Activated naive CD8-positive, alpha-beta T cell treated with anti-CD3 and anti-CD28 coated beads, Interleukin-2, amount 10 ng/mL, durations not matched to agents 7 days and 5 days (primary cell): ENCODE results near the gene MRPL27. TPM values are rescaled to one million over a fixed set of nuclear protein-coding genes. Genes with fewer than 3 reads are reported as not detected.
"Not testable (repeated sequence)": the region's sequence is repeated elsewhere in the genome, so short reads cannot be mapped to it uniquely, and the experiment has no call there.

Source experiments
- ATAC-seq: fragments of 150-1000 bp; cut with Tn5 transposase; one replicate; pipeline ENCODE4 v1.10.0; 2021; ENCODE audit warnings: low read depth, moderate library complexity
- POLR2A ChIA-PET: fragments of 350-600 bp; sonication (Branson Sonifier 250); formaldehyde crosslinking; loops from one replicate; lab custom pipeline; 2021; ENCODE audit warnings: antibody characterized with exemption; lab: Charles Lee
- DNase-seq: peaks from one replicate; pipeline ENCODE4 v3.0.0; 2021
- H3K27ac Mint-ChIP-seq: one replicate; pipeline ENCODE4 v1.8.0; 2022; ENCODE audit warnings: mild to moderate bottlenecking, mixed read lengths
- H3K27me3 Mint-ChIP-seq: one replicate; pipeline ENCODE4 v1.8.0; 2022; ENCODE audit warnings: mild to moderate bottlenecking, moderate library complexity, mixed read lengths
- H3K36me3 Mint-ChIP-seq: one replicate; pipeline ENCODE4 v1.8.0; 2021; ENCODE audit warnings: mild to moderate bottlenecking, mixed read lengths
- H3K4me1 Mint-ChIP-seq: one replicate; pipeline ENCODE4 v1.8.0; 2021; ENCODE audit warnings: mixed read lengths
- H3K4me3 Mint-ChIP-seq: one replicate; pipeline ENCODE4 v1.8.0; 2022; ENCODE audit warnings: mild to moderate bottlenecking, moderate library complexity, mixed read lengths
- H3K9me3 Mint-ChIP-seq: one replicate; pipeline ENCODE4 v1.8.0; 2021; ENCODE audit warnings: mixed read lengths
- total RNA-seq, 2 experiments: library from RNA; stranded (reverse); gene quantifications; one replicate each; pipeline ENCODE4 v1.2.3, GENCODE V29; 2021

The MRPL27 gene
- 10 to 100 TPM; 49.6 to 51.0 TPM for total RNA-seq

DNA sequence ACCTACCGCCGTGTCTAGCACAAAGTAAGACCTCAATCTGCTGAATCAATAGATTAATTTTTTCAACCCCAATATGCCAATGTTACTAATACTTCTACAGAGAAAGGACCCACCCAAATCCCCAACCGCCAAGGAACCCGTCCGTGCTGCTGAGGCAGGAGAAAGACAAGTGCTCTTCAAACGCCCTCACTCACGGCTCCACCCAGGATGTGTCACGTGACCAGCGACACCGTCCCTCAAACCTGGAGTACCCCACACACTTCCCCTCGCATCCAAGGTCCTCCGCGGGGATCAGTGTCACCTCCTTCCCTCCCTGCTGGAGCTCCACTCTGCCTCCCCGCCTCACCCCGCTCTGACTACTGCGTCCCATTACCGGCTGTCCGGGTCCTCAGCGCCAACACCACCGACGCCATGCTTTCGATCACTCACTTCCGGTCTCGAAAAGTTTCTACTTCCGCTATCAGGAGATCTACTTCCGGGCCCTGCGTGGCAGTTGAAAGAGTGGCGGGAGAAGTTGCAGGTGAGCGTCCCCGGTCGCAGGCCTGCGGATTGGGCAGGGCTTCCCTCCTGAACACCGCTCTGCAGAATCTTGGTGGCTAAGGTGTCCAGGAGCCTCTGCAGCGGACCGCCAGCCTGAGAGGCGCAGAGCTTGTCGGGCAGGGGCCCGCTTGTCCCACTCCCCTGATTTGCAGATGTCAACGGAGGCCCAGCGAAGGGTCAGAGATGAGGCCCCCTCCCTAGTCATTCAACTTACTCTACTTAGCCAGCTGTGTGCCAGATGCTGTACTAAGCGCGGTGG, at the start of gene MRPL27, which contains the start of gene EME1:
TSS of gene MRPL27 (minus strand) at position 427 of the 799 bp plus-strand sequence. CDS start at position 413, 14 bp downstream.
TSS of gene EME1 (plus strand) at position 472 of the 799 bp plus-strand sequence. CDS start 1,980 bp downstream, outside the sequence.
- H3K4me1 Mint-ChIP-seq: peaks cover 21% of the 10 kb centered on the region
- H3K27ac Mint-ChIP-seq: peak within 1 kb of the TSS; percentile 100
- DNase-seq (peak; percentile 88), ATAC-seq (peak; percentile 88)
- peak within 1 kb of the TSS; percentile 98 for H3K4me3 Mint-ChIP-seq
- POLR2A ChIA-PET: interaction anchor here (0.6 to 4.7 kb wide), 7 partner anchors 8 to 53 kb away, joined by 4 to 39 read pairs (median 8); partner anchors contain the start of genes ACSF2, LRRC59 and XYLT2
- H3K36me3 Mint-ChIP-seq: peaks cover 12% of the 10 kb centered on the region
- no peaks in the 10 kb centered on the region for H3K9me3 Mint-ChIP-seq
- no peaks in the 10 kb centered on the region for H3K27me3 Mint-ChIP-seq

DNA sequence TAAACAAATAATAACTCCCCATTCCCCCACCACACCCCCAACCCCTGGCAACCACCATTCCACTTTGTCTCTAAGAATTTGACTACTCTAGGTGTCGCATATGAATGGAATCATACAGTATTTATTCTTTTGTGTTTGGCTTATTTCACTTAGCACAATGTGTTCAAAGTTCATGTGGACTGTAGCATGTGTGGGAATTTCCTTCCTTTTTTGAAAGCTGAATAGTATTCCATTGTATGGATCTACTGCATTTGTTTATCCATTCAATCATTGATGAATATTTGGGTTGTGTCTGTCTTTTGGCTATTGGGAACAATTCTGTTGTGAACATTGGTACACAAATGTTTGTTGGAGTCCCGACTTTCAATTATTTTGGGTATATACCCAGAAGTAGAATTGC, 49.8 kb upstream of the MRPL27 start:
- POLR2A ChIA-PET: interaction anchor here (2.1 kb wide), 1 partner anchor 8 kb away, joined by 7 read pairs; no protein-coding TSS in a partner anchor
- Mint-ChIP-seq H3K36me3 (peaks cover 5% of the 10 kb centered on the region), H3K27ac (no peak overlapping the region), H3K4me3 (no peak overlapping the region), H3K9me3 (peaks cover 5% of the 10 kb centered on the region), H3K4me1 (peaks cover 29% of the 10 kb centered on the region), H3K27me3 (peaks cover 2% of the 10 kb centered on the region)
- ATAC-seq (no peak), DNase-seq (no peak)

DNA sequence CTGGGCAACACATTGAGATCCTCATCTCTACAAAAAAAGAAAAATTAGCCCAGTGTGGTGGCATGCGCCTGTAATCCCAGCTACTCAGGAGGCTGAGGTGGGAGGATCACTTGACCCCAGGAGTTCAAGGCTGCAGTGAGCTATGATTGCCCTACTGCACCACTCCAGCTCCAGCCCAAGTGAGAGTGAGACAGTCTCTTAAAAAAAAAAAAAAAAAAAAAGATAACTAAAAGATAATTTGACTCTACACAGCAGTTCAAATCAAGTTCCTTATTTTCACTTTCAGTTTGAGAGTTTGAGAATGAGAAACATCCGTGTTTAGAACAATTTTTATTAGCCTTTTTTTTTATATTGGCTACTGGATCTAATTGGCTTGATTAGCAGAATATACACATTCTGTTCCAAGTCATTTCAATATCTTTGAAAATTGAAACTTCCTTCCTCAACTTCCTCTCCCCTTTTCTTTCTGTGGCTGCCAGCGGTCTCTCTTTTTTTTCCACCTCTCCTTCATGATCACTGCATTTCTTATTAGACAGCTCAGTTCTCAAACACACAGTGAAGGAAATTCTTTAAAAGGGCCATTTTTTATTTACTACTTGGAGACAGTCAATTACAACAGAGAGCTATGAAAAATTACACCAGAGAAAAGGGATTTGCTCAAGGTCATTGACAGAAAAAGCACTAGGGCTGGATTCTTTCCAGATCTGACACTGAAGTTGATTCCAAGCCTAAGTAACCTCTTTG, 48.5 kb upstream of the MRPL27 start:
- peak; percentile 35 for DNase-seq
- POLR2A ChIA-PET: interaction anchor here (0.6 to 2.1 kb wide), 6 partner anchors 9 to 252 kb away, joined by 3 to 7 read pairs (median 6); partner anchors contain the start of gene LRRC59

DNA sequence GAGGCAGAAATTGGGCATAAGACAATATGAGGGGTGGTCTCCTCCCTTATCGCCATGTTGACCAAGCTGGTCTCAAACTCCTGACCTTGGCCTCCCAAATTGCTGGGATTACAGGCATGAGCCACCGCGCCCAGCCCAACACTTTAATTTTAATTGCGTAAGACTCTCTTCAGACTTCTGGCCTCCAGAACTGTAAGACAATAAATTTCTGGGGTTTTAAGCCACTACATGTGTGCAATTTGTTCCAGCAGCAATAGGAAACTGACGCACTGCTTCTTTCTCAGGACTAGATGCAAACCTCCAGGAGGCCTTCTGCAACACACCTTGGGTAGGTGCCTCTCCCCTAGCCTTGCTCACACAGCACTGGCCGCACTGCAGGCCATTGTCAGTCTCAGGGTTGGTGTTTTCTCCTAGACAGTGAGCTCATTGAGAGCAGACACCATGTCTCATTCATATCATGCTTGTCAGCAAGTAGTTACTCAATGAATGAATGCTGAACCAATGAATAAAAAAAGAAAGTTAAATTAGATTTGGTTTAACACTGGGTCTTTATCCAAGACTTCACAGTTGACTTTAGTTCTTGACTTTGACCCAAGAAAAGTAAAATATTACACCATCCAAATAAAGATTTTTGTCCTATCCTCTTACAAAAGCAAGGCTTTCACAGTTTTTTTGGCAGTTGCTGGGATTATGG, 47.6 kb upstream of the MRPL27 start:
- Mint-ChIP-seq H3K27me3 (peaks cover 7% of the 10 kb centered on the region), H3K9me3 (peaks cover 5% of the 10 kb centered on the region), H3K36me3 (peaks cover 3% of the 10 kb centered on the region), H3K27ac (peak overlapping the region; percentile 86), H3K4me3 (peak overlapping the region; percentile 71), H3K4me1 (peaks cover 17% of the 10 kb centered on the region)
- DNase-seq (no peak), ATAC-seq (no peak)
- POLR2A ChIA-PET: interaction anchor here (0.6 to 2.1 kb wide), 4 partner anchors 10 to 47 kb away, joined by 3 to 7 read pairs (median 5); partner anchors contain the start of gene LRRC59

More for the DNA sequence above, 48.5 kb upstream of the MRPL27 start:
- H3K27ac Mint-ChIP-seq: peak overlapping the region; percentile 86
- H3K4me1 Mint-ChIP-seq: peaks cover 18% of the 10 kb centered on the region
- H3K36me3 Mint-ChIP-seq: peaks cover 3% of the 10 kb centered on the region
- ATAC-seq: no peak
- peaks cover 7% of the 10 kb centered on the region for H3K27me3 Mint-ChIP-seq
- peaks cover 5% of the 10 kb centered on the region for H3K9me3 Mint-ChIP-seq
- H3K4me3 Mint-ChIP-seq: peak overlapping the region; percentile 71

DNA sequence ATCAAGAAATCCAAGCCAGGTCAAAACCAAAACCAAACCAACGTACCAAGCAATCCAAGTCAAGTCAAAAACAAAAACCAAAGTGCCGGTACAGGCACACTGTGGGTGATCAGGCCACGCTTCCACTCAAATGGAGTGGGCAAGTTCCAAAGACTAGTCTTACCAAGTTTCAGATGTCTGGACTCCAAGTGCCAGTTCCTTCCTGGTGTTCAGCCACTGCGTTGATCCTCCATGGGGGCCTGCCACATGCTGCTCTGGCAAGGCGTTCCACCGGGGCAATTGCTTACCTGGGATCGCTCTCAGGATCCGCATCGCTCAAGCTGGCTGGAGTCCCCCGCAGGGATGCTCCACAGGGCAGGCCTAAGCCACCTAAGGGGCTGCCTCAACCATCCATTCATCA, 46.6 kb upstream of the MRPL27 start:
- H3K27me3 Mint-ChIP-seq, H3K36me3 Mint-ChIP-seq, DNase-seq, ATAC-seq, POLR2A ChIA-PET, H3K4me3 Mint-ChIP-seq, H3K9me3 Mint-ChIP-seq: not testable (repeated sequence)
- Mint-ChIP-seq H3K4me1 (peaks cover 11% of the 10 kb centered on the region), H3K27ac (peak overlapping the region; percentile 6)

DNA sequence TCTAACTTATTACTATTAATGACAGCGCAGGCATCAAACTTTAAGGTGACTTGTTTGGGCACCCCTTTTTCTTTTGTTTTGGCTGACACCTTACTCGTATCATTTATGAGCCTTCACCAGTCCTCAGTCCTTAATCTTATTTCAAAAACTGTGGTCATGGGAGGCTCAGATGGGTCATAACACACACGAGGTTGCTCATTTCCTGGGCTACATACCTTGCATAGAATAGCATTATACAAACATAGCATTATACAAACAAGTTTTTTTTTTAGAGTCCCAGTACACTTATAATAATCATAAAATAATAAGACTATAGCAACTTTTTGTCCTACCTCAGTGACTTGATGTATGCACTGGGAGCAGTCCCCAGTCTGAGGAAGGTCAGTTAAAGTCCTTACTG, 41.8 kb upstream of the MRPL27 start:
- Mint-ChIP-seq H3K4me3 (no peak overlapping the region), H3K27me3 (peaks cover 26% of the 10 kb centered on the region), H3K4me1 (no peaks in the 10 kb centered on the region), H3K27ac (no peak overlapping the region), H3K36me3 (peaks cover 3% of the 10 kb centered on the region), H3K9me3 (peaks cover 5% of the 10 kb centered on the region)
- DNase-seq (no peak), ATAC-seq (no peak)
- POLR2A ChIA-PET: no interaction called here

DNA sequence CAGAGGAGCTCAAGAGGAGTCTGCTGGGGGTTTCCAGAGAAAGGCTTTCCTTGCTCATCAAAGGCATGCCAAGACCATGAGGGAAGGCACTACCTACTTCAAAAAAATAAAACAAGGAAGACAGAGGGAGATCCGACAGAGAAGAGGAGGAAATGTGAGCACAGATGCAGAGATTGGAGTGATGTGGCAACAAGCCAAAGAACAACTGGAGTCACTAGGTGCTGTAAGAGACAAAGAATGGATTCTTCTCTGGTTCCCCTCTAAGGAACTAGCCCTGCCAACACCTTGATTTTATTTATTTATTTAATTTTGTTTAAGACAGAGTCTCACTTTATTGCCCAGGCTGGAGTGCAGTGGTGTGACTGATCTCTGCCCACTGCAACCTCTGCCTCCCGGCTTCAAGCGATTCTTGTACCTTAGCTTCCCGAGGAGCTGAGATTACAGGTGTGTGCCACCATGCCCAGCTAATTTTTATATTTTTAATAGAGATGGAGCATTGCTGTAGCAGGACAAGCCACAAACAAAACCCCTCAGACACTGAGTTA, 39.3 kb upstream of the MRPL27 start:
- ATAC-seq: no peak
- H3K27me3 Mint-ChIP-seq: peaks cover 24% of the 10 kb centered on the region
- no peaks in the 10 kb centered on the region for H3K36me3 Mint-ChIP-seq
- no peaks in the 10 kb centered on the region for H3K9me3 Mint-ChIP-seq
- H3K27ac Mint-ChIP-seq: no peak overlapping the region
- H3K4me3 Mint-ChIP-seq: no peak overlapping the region
- no peak for DNase-seq
- no peaks in the 10 kb centered on the region for H3K4me1 Mint-ChIP-seq
- POLR2A ChIA-PET: interaction anchor here (1.1 kb wide), 1 partner anchor 16 kb away, joined by 3 read pairs; the partner anchor contains the start of gene LRRC59

DNA sequence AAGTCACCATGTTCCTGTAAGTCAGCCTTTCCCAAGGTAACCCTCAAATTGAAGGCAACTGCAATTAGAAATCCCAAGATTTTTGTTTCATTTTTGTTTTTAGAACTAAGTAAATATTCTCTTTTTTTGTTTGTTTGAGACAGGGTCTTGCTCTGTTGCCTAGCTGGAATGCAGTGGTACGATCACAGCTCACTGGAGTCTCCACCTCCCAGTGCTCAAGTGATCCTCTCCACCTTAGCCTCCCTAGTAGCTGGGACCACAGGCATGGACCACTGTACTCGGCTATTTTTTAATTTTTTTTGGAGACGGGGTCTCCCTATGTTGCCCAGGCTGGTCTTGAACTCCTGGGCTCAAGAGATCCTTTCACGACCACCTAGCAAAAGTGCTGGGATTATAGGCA, 34.9 kb upstream of the MRPL27 start:
- peaks cover 32% of the 10 kb centered on the region for H3K27me3 Mint-ChIP-seq
- POLR2A ChIA-PET: interaction anchor here (0.7 kb wide), 1 partner anchor 398 kb away, joined by 7 read pairs; no protein-coding TSS in a partner anchor

DNA sequence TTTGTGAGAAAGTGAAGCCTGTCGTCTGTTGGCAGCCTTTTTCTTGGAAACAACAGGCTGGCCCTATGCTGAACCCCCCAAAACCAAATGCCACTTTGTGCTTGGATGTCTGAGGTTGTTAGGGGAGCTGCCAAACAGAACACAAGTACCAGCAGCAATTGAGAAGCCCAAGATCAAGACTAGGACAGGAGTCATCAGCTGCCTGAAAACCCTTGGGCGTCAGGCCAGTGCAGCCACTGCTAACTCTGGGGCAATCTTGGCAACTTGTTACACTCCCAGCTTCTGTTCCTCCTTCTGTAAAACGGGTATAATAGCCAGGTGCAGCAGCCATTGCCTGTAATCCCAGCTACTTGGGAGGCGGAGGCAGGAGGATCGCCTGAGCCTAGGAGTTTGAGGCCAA, 33.6 kb upstream of the MRPL27 start:
- no peak overlapping the region for H3K27ac Mint-ChIP-seq
- peaks cover 24% of the 10 kb centered on the region for H3K27me3 Mint-ChIP-seq

More for the DNA sequence above, 34.9 kb upstream of the MRPL27 start:
- Mint-ChIP-seq H3K27ac (no peak overlapping the region), H3K36me3 (no peaks in the 10 kb centered on the region), H3K9me3 (no peaks in the 10 kb centered on the region), H3K4me3 (no peak overlapping the region), H3K4me1 (no peaks in the 10 kb centered on the region)
- no peak for ATAC-seq
- no peak for DNase-seq

DNA sequence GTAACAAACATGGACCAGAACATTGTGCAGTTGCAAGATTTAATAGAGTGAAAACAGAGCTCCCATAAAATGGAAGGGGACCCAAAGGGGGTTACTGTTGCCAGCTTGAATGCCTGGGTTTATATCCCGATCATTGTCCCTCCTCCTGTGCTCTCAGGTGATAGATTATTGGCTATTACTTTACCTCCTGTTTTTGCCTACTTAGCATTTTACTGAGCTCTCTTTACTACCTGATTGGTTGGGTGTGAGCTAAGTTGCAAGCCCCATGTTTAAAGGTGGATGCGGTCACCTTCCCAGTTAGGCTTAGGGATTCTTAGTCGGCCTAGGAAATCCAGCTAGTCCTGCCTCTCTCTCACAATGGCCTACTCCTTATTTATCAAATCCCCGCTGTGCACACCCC, 32.4 kb upstream of the MRPL27 start:
- POLR2A ChIA-PET, H3K9me3 Mint-ChIP-seq, H3K4me1 Mint-ChIP-seq, H3K4me3 Mint-ChIP-seq, H3K27ac Mint-ChIP-seq, ATAC-seq, DNase-seq, H3K36me3 Mint-ChIP-seq: not testable (repeated sequence)
- H3K27me3 Mint-ChIP-seq: peaks cover 22% of the 10 kb centered on the region

More for the DNA sequence above, 33.6 kb upstream of the MRPL27 start:
- H3K4me3 Mint-ChIP-seq: no peak overlapping the region
- ATAC-seq (no peak), DNase-seq (no peak)
- no peaks in the 10 kb centered on the region for H3K9me3 Mint-ChIP-seq
- no peaks in the 10 kb centered on the region for H3K4me1 Mint-ChIP-seq
- POLR2A ChIA-PET: interaction anchor here (0.5 kb wide), 1 partner anchor 97 kb away, joined by 3 read pairs; no protein-coding TSS in a partner anchor
- H3K36me3 Mint-ChIP-seq: no peaks in the 10 kb centered on the region

DNA sequence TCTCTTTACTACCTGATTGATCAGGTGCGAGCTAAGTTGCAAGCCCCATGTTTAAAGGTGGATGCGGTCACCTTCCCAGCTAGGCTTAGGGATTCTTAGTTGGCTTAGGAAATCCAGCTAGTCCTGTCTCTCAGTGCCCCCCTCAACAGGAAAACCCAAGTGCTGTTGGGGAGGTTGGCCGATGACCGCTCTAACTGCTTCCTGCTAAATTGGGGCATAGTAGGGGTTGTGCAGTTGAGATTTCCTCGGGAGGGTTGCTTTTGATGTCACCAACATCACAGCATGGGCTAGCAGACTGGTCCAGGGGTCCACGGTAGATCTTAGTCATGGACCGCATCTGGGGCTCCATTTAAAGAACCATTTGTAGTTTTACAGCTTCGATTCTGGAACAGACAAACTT, 26.6 kb upstream of the MRPL27 start:
- POLR2A ChIA-PET, DNase-seq, H3K36me3 Mint-ChIP-seq, H3K27me3 Mint-ChIP-seq, H3K9me3 Mint-ChIP-seq, H3K4me3 Mint-ChIP-seq, ATAC-seq, H3K27ac Mint-ChIP-seq: not testable (repeated sequence)
- H3K4me1 Mint-ChIP-seq: peaks cover 20% of the 10 kb centered on the region

DNA sequence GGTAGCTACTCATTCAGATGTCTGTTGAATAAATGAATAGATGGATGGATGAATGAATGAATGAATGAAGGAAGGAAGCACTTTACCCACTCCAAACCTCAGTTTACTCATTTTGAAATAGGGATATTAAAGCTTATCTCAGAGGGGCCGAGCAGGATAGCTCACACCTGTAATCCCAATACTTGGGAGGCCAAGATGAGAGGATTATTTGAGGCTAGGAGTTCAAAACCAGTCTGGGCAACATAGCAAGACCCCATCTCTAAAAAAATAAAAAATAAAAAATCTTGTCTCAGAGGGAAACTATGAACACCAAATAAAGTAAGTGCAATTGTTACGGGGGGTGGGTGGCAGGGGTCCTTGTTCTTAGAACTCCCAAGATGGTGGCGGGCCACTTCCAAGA, 25.7 kb upstream of the MRPL27 start:
- H3K4me1 Mint-ChIP-seq: peaks cover 21% of the 10 kb centered on the region
- not testable (repeated sequence) for H3K27me3 Mint-ChIP-seq, H3K36me3 Mint-ChIP-seq, ATAC-seq, DNase-seq, H3K27ac Mint-ChIP-seq, H3K9me3 Mint-ChIP-seq, H3K4me3 Mint-ChIP-seq
- POLR2A ChIA-PET: interaction anchor here (3.8 kb wide), 1 partner anchor 25 kb away, joined by 39 read pairs; the partner anchor contains the start of genes EME1 and MRPL27
